ENCODE results near the gene CCDC88C. TPM values are rescaled to one million over a fixed set of nuclear protein-coding genes. Genes with fewer than 3 reads are reported as not detected.
A peak's percentile ranks its signal among the peaks of the same experiment; 100 is the strongest.

Gene CCDC88C
- total RNA-seq, 6 donors from 2014 or later = 33.1 to 119 (median 54.5) TPM

GRCh38 chr14:91332171-91332985, 85.2 kb downstream of the CCDC88C start:
- ATAC-seq (ENCODE audit: low FRiP score in 2 of 2) = peak; percentile 51 to 54

GRCh38 chr14:91331721-91332120, 85.9 kb downstream of the CCDC88C start:
- H3K4me3 ChIP-seq = no peak overlapping the region
- WGBS, 2 donors = 20 to 35% methylated on average over 1 to 3 of the region's 3 CpGs
- H3K9me3 ChIP-seq = no peaks in the 10 kb centered on the region
- TF ChIP-seq POLR2A (IDR thresholded peaks at IDR 0.05) (no peak), POLR2AphosphoS5 (IDR thresholded peaks at IDR 0.05) (no peak), CTCF (IDR thresholded peaks at IDR 0.05) (no peak), EP300 (IDR thresholded peaks at IDR 0.05) (no peak)
- no peak for DNase-seq
- peaks cover 0 to 16% (median 4%) of the 10 kb centered on the region in 4 donors for H3K36me3 ChIP-seq
- ATAC-seq (ENCODE audit: low FRiP score in 2 of 2) = peak in 1 of 2 donors; percentile 3
- no peaks in the 10 kb centered on the region for H3K27me3 ChIP-seq
- peaks cover 37 to 48% (median 46%) of the 10 kb centered on the region in 4 donors for H3K4me1 ChIP-seq
- peak overlapping the region in 2 of 4 donors; percentile 67 to 71 for H3K27ac ChIP-seq

More at GRCh38 chr14:91332171-91332985, 85.2 kb downstream of the CCDC88C start:
- TF ChIP-seq CTCF (IDR thresholded peaks at IDR 0.05) (no peak), EP300 (IDR thresholded peaks at IDR 0.05) (no peak), POLR2AphosphoS5 (IDR thresholded peaks at IDR 0.05) (no peak), POLR2A (IDR thresholded peaks at IDR 0.05) (no peak)
- Histone ChIP-seq H3K4me3 (no peak overlapping the region), H3K27me3 (no peaks in the 10 kb centered on the region), H3K36me3 (peaks cover 0 to 22% (median 7%) of the 10 kb centered on the region in 4 donors), H3K4me1 (peaks cover 37 to 44% (median 39%) of the 10 kb centered on the region in 4 donors), H3K9me3 (no peaks in the 10 kb centered on the region), H3K27ac (peak overlapping the region in 3 of 4 donors; percentile 1 to 71 (median 67))
- DNase-seq = peak in 1 of 2 donors; percentile 67
- WGBS, 2 donors = 52 to 53% methylated on average over 19 of the region's 19 CpGs

- Histone ChIP-seq H3K9me3 (no peaks in the 10 kb centered on the region), H3K27ac (peak overlapping the region; percentile 7 to 71 (median 60)), H3K4me1 (peaks cover 42 to 56% (median 52%) of the 10 kb centered on the region in 4 donors), H3K27me3 (no peaks in the 10 kb centered on the region), H3K36me3 (peaks cover 0 to 7% (median 0%) of the 10 kb centered on the region in 4 donors), H3K4me3 (no peak overlapping the region)
- ATAC-seq (ENCODE audit: low FRiP score in 2 of 2) (peak; percentile 30 to 55), DNase-seq (peak in 1 of 2 donors; percentile 65)
- TF ChIP-seq EP300 (IDR thresholded peaks at IDR 0.05) = no peak
- TF ChIP-seq POLR2AphosphoS5 (IDR thresholded peaks at IDR 0.05) = no peak
- 49% methylated on average over 8 of the region's 8 CpGs for WGBS, 2 donors
Measured at GRCh38 chr14:91330856-91331255, 86.8 kb downstream of the CCDC88C start.

- DNase-seq (peak in 1 of 2 donors; percentile 88), ATAC-seq (ENCODE audit: low FRiP score in 2 of 2) (peak; percentile 44 to 81)
- peaks cover 49 to 63% (median 59%) of the 10 kb centered on the region in 4 donors for H3K4me1 ChIP-seq
- no peaks in the 10 kb centered on the region for H3K9me3 ChIP-seq
- peak in 1 of 4 donors; percentile 58 for TF ChIP-seq EP300 (IDR thresholded peaks at IDR 0.05)
- TF ChIP-seq POLR2AphosphoS5 (IDR thresholded peaks at IDR 0.05) = peak in 1 of 2 donors; percentile 60
- no peak for TF ChIP-seq CTCF (IDR thresholded peaks at IDR 0.05)
- peak in 1 of 4 donors; percentile 36 for TF ChIP-seq POLR2A (IDR thresholded peaks at IDR 0.05)
- peaks cover 0 to 5% (median 0%) of the 10 kb centered on the region in 4 donors for H3K36me3 ChIP-seq
- no peak overlapping the region for H3K4me3 ChIP-seq
- WGBS, 2 donors = 27 to 47% methylated on average over 14 of the region's 14 CpGs
- no peaks in the 10 kb centered on the region for H3K27me3 ChIP-seq
- peak overlapping the region; percentile 0 to 67 (median 46) for H3K27ac ChIP-seq
Measured at GRCh38 chr14:91330096-91330696, 87.4 kb downstream of the CCDC88C start.

- Histone ChIP-seq H3K4me1 (peaks cover 56 to 69% (median 65%) of the 10 kb centered on the region in 4 donors), H3K36me3 (peaks cover 0 to 4% (median under 1%) of the 10 kb centered on the region in 4 donors), H3K4me3 (no peak overlapping the region), H3K27me3 (no peaks in the 10 kb centered on the region), H3K9me3 (no peaks in the 10 kb centered on the region), H3K27ac (peak overlapping the region; percentile 0 to 67 (median 46))
- no peak for TF ChIP-seq EP300 (IDR thresholded peaks at IDR 0.05)
- TF ChIP-seq POLR2A (IDR thresholded peaks at IDR 0.05) = no peak
- no peak for TF ChIP-seq CTCF (IDR thresholded peaks at IDR 0.05)
- TF ChIP-seq POLR2AphosphoS5 (IDR thresholded peaks at IDR 0.05) = no peak
- no peak for DNase-seq
- no peak for ATAC-seq (ENCODE audit: low FRiP score in 2 of 2)
- 43 to 51% methylated on average over 2 to 3 of the region's 3 CpGs for WGBS, 2 donors
Measured at GRCh38 chr14:91329486-91330014, 88.1 kb downstream of the CCDC88C start.

Data from upper lobe of left lung (tissue), 6 donors.